ENCODE results near the gene SLC25A51. TPM values are rescaled to one million over a fixed set of nuclear protein-coding genes. Genes with fewer than 3 reads are reported as not detected.

SLC25A51 gene
- total and polyA plus RNA-seq, 4 donors, result 3.8 to 24.4 (median 9.1) TPM

- H3K36me3 ChIP-seq (ENCODE audit: control insufficient read depth in 4 of 4, insufficient read depth in 3 of 4, low read depth in 1 of 4, low read length in 3 of 4), result peaks cover 0 to 7% (median 6%) of the 10 kb centered on the region in 4 donors
- H3K9ac ChIP-seq (ENCODE audit: low read depth in 1 of 2, low read length in 2 of 2), result no peak overlapping the region
- DNase-seq (ENCODE audit: low spot score), result no peak
- H3K4me3 ChIP-seq (ENCODE audit: low read depth in 1 of 3, low read length in 3 of 3), result no peak overlapping the region
- no peaks in the 10 kb centered on the region for H3K9me3 ChIP-seq (ENCODE audit: control insufficient read depth in 4 of 4, low read length in 3 of 4)
- TF ChIP-seq HNF4A (conservative IDR thresholded peaks at IDR 0.05) (no peak), RXRA (IDR thresholded peaks at IDR 0.05) (no peak), HNF4G (IDR thresholded peaks at IDR 0.05) (no peak), YY1 (IDR thresholded peaks at IDR 0.05) (no peak), FOXA1 (IDR thresholded peaks at IDR 0.05) (no peak)
- no peaks in the 10 kb centered on the region for H3K27me3 ChIP-seq (ENCODE audit: control insufficient read depth in 4 of 4, insufficient read depth in 4 of 4, low read length in 3 of 4)
- peaks cover 0 to 9% (median 2%) of the 10 kb centered on the region in 4 donors for H3K4me1 ChIP-seq (ENCODE audit: control insufficient read depth in 4 of 4, insufficient read depth in 4 of 4, low read length in 3 of 4)
- peak overlapping the region in 1 of 2 donors; percentile 12 for H3K27ac ChIP-seq (ENCODE audit: low read depth in 1 of 2, low read length in 2 of 2)
- WGBS, result 43% methylated on average over 8 of the region's 8 CpGs
These were observed 10.2 kb upstream of the SLC25A51 start for GRCh38 chr9:37914154-37914551.

- H3K9me3 ChIP-seq (ENCODE audit: control insufficient read depth in 4 of 4, low read length in 3 of 4), result no peaks in the 10 kb centered on the region
- H3K4me1 ChIP-seq (ENCODE audit: control insufficient read depth in 4 of 4, insufficient read depth in 4 of 4, low read length in 3 of 4), result peaks cover 0 to 14% (median 6%) of the 10 kb centered on the region in 4 donors
- H3K4me3 ChIP-seq (ENCODE audit: low read depth in 1 of 3, low read length in 3 of 3), result no peak overlapping the region
- H3K36me3 ChIP-seq (ENCODE audit: control insufficient read depth in 4 of 4, insufficient read depth in 3 of 4, low read depth in 1 of 4, low read length in 3 of 4), result peaks cover 0 to 7% (median 6%) of the 10 kb centered on the region in 4 donors
- H3K9ac ChIP-seq (ENCODE audit: low read depth in 1 of 2, low read length in 2 of 2), result no peak overlapping the region
- peak; percentile 22 to 49 for TF ChIP-seq RXRA (IDR thresholded peaks at IDR 0.05)
- peak; percentile 100 for TF ChIP-seq RAD21 (IDR thresholded peaks at IDR 0.05)
- TF ChIP-seq EGR1 (IDR thresholded peaks at IDR 0.05; ENCODE audit: low read depth in 2 of 2), result no peak
- TF ChIP-seq CTCF (IDR thresholded peaks at IDR 0.05; ENCODE audit: low read depth, low read length, missing input control), result peak; percentile 99
- no peak for TF ChIP-seq ZBTB33 (IDR thresholded peaks at IDR 0.05)
- H3K27me3 ChIP-seq (ENCODE audit: control insufficient read depth in 4 of 4, insufficient read depth in 4 of 4, low read length in 3 of 4), result no peaks in the 10 kb centered on the region
- peak; percentile 93 for DNase-seq (ENCODE audit: low spot score)
- 57% methylated on average over 11 of the region's 11 CpGs for WGBS
- no peak overlapping the region for H3K27ac ChIP-seq (ENCODE audit: low read depth in 1 of 2, low read length in 2 of 2)
These were observed 9.7 kb upstream of the SLC25A51 start for GRCh38 chr9:37913480-37914153.

GRCh38 chr9:37911271-37911681, 7.3 kb upstream of the SLC25A51 start:
- WGBS, result 66% methylated on average over 6 of the region's 6 CpGs
- TF ChIP-seq RXRA (IDR thresholded peaks at IDR 0.05) (no peak), NR2F2 (IDR thresholded peaks at IDR 0.05) (no peak), HNF4G (IDR thresholded peaks at IDR 0.05) (no peak), FOXA2 (IDR thresholded peaks at IDR 0.05) (no peak), YY1 (IDR thresholded peaks at IDR 0.05) (no peak), SP1 (IDR thresholded peaks at IDR 0.05) (no peak), ATF3 (IDR thresholded peaks at IDR 0.05) (no peak), EGR1 (IDR thresholded peaks at IDR 0.05; ENCODE audit: low read depth in 2 of 2) (no peak)
- no peak overlapping the region for H3K27ac ChIP-seq (ENCODE audit: low read depth in 1 of 2, low read length in 2 of 2)
- peaks cover 5 to 15% (median 8%) of the 10 kb centered on the region in 4 donors for H3K4me1 ChIP-seq (ENCODE audit: control insufficient read depth in 4 of 4, insufficient read depth in 4 of 4, low read length in 3 of 4)
- no peak overlapping the region for H3K4me3 ChIP-seq (ENCODE audit: low read depth in 1 of 3, low read length in 3 of 3)
- no peaks in the 10 kb centered on the region for H3K27me3 ChIP-seq (ENCODE audit: control insufficient read depth in 4 of 4, insufficient read depth in 4 of 4, low read length in 3 of 4)
- H3K9ac ChIP-seq (ENCODE audit: low read depth in 1 of 2, low read length in 2 of 2), result no peak overlapping the region
- no peaks in the 10 kb centered on the region for H3K9me3 ChIP-seq (ENCODE audit: control insufficient read depth in 4 of 4, low read length in 3 of 4)
- H3K36me3 ChIP-seq (ENCODE audit: control insufficient read depth in 4 of 4, insufficient read depth in 3 of 4, low read depth in 1 of 4, low read length in 3 of 4), result no peaks in the 10 kb centered on the region
- DNase-seq (ENCODE audit: low spot score), result no peak
